GM21381 (cell line): ENCODE results near the gene ABCC10.

Source experiments
- ATAC-seq: cut with Tn5 transposase; IDR thresholded peaks from one replicate; pipeline ENCODE4 v1.9.1; 2021; ENCODE audit warnings: mild to moderate bottlenecking, moderate library complexity; ENCODE audit not compliant: unreplicated experiment

Gene ABCC10

GRCh38 chr6:43468748-43469681, 41.7 kb downstream of the ABCC10 start:
- ATAC-seq: no peak

- no peak for ATAC-seq
These were observed 42.6 kb downstream of the ABCC10 start for GRCh38 chr6:43469947-43470346.

GRCh38 chr6:43471399-43471798, 44.1 kb downstream of the ABCC10 start:
- no peak for ATAC-seq

GRCh38 chr6:43472515-43472914, 45.2 kb downstream of the ABCC10 start:
- no peak for ATAC-seq

- ATAC-seq: no peak
These were observed 48.2 kb downstream of the ABCC10 start for GRCh38 chr6:43475516-43475915.

- no peak for ATAC-seq
These were observed 49.4 kb downstream of the ABCC10 start for GRCh38 chr6:43476746-43477145.

GRCh38 chr6:43477235-43478007, 50.1 kb downstream of the ABCC10 start, which contains the start of gene TJAP1:
TJAP1 (plus strand) TSS chr6:43477570; CDS start chr6:43499002, 21,432 bp downstream.
- ATAC-seq: peak; percentile 93

- ATAC-seq: no peak
These were observed 50.6 kb downstream of the ABCC10 start for GRCh38 chr6:43478008-43478372.

- ATAC-seq: no peak
These were observed 53.7 kb downstream of the ABCC10 start for GRCh38 chr6:43481075-43481474.

- no peak for ATAC-seq
These were observed 54.4 kb downstream of the ABCC10 start for GRCh38 chr6:43481591-43482236.

- no peak for ATAC-seq
These were observed 61.4 kb downstream of the ABCC10 start for GRCh38 chr6:43488667-43489276.

GRCh38 chr6:43489277-43490072, 62.1 kb downstream of the ABCC10 start:
- ATAC-seq: no peak

GRCh38 chr6:43490523-43490939, 63.2 kb downstream of the ABCC10 start:
- no peak for ATAC-seq

GRCh38 chr6:43491750-43492661, 64.7 kb downstream of the ABCC10 start:
- no peak for ATAC-seq

- no peak for ATAC-seq
These were observed 65.3 kb downstream of the ABCC10 start for GRCh38 chr6:43492673-43493072.

- no peak for ATAC-seq
These were observed 65.9 kb downstream of the ABCC10 start for GRCh38 chr6:43493230-43493629.

- no peak for ATAC-seq
These were observed 66.5 kb downstream of the ABCC10 start for GRCh38 chr6:43493833-43494232.

GRCh38 chr6:43494321-43494720, 67.0 kb downstream of the ABCC10 start:
- ATAC-seq: no peak

GRCh38 chr6:43494766-43495165, 67.4 kb downstream of the ABCC10 start:
- ATAC-seq: no peak
